Measurements from ENCODE around the gene SLAMF1.

DNA sequence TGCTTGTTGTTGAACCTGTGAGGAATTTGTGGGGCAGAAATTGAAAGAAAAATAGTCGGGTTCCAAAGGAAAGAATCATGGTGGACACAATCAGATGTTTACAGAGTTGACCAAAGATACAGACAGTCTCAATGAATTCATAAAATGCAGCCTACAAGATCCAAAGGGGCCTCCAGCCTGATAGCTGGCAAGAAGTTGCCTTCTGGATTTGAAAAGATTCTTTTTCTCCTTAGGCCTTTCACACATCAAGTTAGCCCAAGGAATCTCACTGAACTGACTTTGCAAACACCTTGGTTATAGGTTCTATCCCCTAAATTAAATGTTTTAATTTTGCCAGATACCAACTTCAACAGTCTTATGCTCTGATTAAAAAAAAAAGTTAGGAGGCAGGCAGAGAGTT, 21.5 kb downstream of the SLAMF1 start:
- TF ChIP-seq CTCF (IDR thresholded peaks at IDR 0.05; ENCODE audit: insufficient read depth, low read depth, low read length) (no peak), EZH2 (IDR thresholded peaks at IDR 0.05; ENCODE audit: insufficient read depth, low read length) (no peak)
